NT2/D1 (cell line): Measurements from ENCODE around the gene ARHGAP22.

ENCODE experiments used
- SUZ12 ChIP-seq: IDR thresholded peaks from 2 replicates; pipeline ENCODE4 v1.6.1; 2011; ENCODE audit not compliant: insufficient read length, insufficient read depth; ENCODE audit errors: extremely low read depth
- YY1 ChIP-seq: IDR thresholded peaks from 2 replicates; pipeline ENCODE4 v1.6.1; 2011; ENCODE audit not compliant: insufficient read length, insufficient read depth

- TF ChIP-seq SUZ12 (no peak), YY1 (no peak)
Measured at GRCh38 chr10:48511066-48511874, 93.6 kb downstream of the ARHGAP22 start.
